ENCODE results near the gene HSCB. TPM values are rescaled to one million over a fixed set of nuclear protein-coding genes. Genes with fewer than 3 reads are reported as not detected.
"Not testable (repeated sequence)": the region's sequence is repeated elsewhere in the genome, so short reads cannot be mapped to it uniquely, and the experiment has no call there.

The HSCB gene
- total RNA-seq, 1 donor from 2014 or later = 12.0 TPM

GRCh38 chr22:28734393-28734792 is 7.4 kb upstream of the HSCB start:
- no peak for DNase-seq
- H3K4me3 ChIP-seq = no peak overlapping the region
- ATAC-seq = peak; percentile 71
- no peaks in the 10 kb centered on the region for H3K4me1 ChIP-seq
- H3K36me3 ChIP-seq = no peaks in the 10 kb centered on the region
- intact Hi-C loops (cut with DNase I) = no loop called here
- no peak for TF ChIP-seq CTCF (IDR thresholded peaks at IDR 0.05)
- no peaks in the 10 kb centered on the region for H3K9me3 ChIP-seq
- H3K27ac ChIP-seq = no peak overlapping the region
- H3K27me3 ChIP-seq = no peaks in the 10 kb centered on the region

- intact Hi-C loops (cut with DNase I) = no loop called here
Measured at GRCh38 chr22:28736301-28737155, 5.3 kb upstream of the HSCB start.

GRCh38 chr22:28737701-28738100 is 4.1 kb upstream of the HSCB start:
- no peak for DNase-seq
- no peaks in the 10 kb centered on the region for H3K27me3 ChIP-seq
- no peaks in the 10 kb centered on the region for H3K36me3 ChIP-seq
- no peak for TF ChIP-seq CTCF (IDR thresholded peaks at IDR 0.05)
- peaks cover 5% of the 10 kb centered on the region for H3K4me1 ChIP-seq
- intact Hi-C loops (cut with DNase I) = no loop called here
- no peak for ATAC-seq
- no peak overlapping the region for H3K27ac ChIP-seq
- no peaks in the 10 kb centered on the region for H3K9me3 ChIP-seq
- no peak overlapping the region for H3K4me3 ChIP-seq

More at GRCh38 chr22:28736301-28737155, 5.3 kb upstream of the HSCB start:
- no peak overlapping the region for H3K4me3 ChIP-seq
- H3K36me3 ChIP-seq = no peaks in the 10 kb centered on the region
- H3K27ac ChIP-seq = no peak overlapping the region
- ATAC-seq (no peak), DNase-seq (no peak)
- no peaks in the 10 kb centered on the region for H3K27me3 ChIP-seq
- H3K9me3 ChIP-seq = no peaks in the 10 kb centered on the region
- no peak for TF ChIP-seq CTCF (IDR thresholded peaks at IDR 0.05)
- peaks cover 5% of the 10 kb centered on the region for H3K4me1 ChIP-seq

- H3K9me3 ChIP-seq; H3K4me3 ChIP-seq; DNase-seq; H3K27me3 ChIP-seq; intact Hi-C loops (cut with DNase I); ATAC-seq; H3K36me3 ChIP-seq; H3K27ac ChIP-seq: not testable (repeated sequence)
- H3K4me1 ChIP-seq = peaks cover 12% of the 10 kb centered on the region
Measured at GRCh38 chr22:28738876-28739275, 3.0 kb upstream of the HSCB start.

GRCh38 chr22:28741200-28741784 is 547 bp upstream of the HSCB start:
- no peak for ATAC-seq
- DNase-seq = no peak
- intact Hi-C loops (cut with DNase I) = no loop called here
- Histone ChIP-seq H3K9me3 (no peaks in the 10 kb centered on the region), H3K27ac (peak overlapping the region; percentile 14), H3K4me1 (peaks cover 12% of the 10 kb centered on the region), H3K27me3 (no peaks in the 10 kb centered on the region), H3K36me3 (peaks cover 26% of the 10 kb centered on the region), H3K4me3 (peak overlapping the region; percentile 99)
- TF ChIP-seq CTCF (IDR thresholded peaks at IDR 0.05) = no peak

GRCh38 chr22:28742562-28742962 is 723 bp downstream of the HSCB start:
- no peaks in the 10 kb centered on the region for H3K27me3 ChIP-seq
- intact Hi-C loops (cut with DNase I) = no loop called here

More at GRCh38 chr22:28742562-28742962, 723 bp downstream of the HSCB start:
- DNase-seq (no peak), ATAC-seq (no peak)
- TF ChIP-seq CTCF (IDR thresholded peaks at IDR 0.05) = no peak
- Histone ChIP-seq H3K9me3 (no peaks in the 10 kb centered on the region), H3K36me3 (peaks cover 38% of the 10 kb centered on the region), H3K4me1 (peaks cover 12% of the 10 kb centered on the region), H3K4me3 (peak overlapping the region; percentile 99), H3K27ac (peak overlapping the region; percentile 51)
